GM06990 (cell line): ENCODE data around the gene MICAL2.

Experiments used
- DNase-seq: peaks from one replicate; pipeline ENCODE4 v3.0.0-alpha.2; 2011; ENCODE audit not compliant: insufficient read length; ENCODE audit errors: extremely low read depth
- H3K27me3 ChIP-seq: replicated peaks from 2 replicates; pipeline ENCODE4 v1.6.0; 2011; ENCODE audit warnings: low read length; ENCODE audit not compliant: control insufficient read depth, insufficient read depth
- H3K36me3 ChIP-seq: 2 replicates; pipeline ENCODE4 v1.5.1; 2011; ENCODE audit warnings: low read length; ENCODE audit not compliant: control insufficient read depth, insufficient read depth
- H3K4me3 ChIP-seq: replicated peaks from 2 replicates; pipeline ENCODE4 v1.5.1; 2011; ENCODE audit warnings: low read depth, mild to moderate bottlenecking, control low read depth, low read length
- TF ChIP-seq, protein P1 (sequence below): IDR thresholded peaks from 2 replicates; pipeline ENCODE4 v1.5.1; 2011; ENCODE audit warnings: low read length, control low read depth, mild to moderate bottlenecking, inconsistent platforms; ENCODE audit not compliant: insufficient read depth, poor library complexity, severe bottlenecking

MICAL2 gene

DNA sequence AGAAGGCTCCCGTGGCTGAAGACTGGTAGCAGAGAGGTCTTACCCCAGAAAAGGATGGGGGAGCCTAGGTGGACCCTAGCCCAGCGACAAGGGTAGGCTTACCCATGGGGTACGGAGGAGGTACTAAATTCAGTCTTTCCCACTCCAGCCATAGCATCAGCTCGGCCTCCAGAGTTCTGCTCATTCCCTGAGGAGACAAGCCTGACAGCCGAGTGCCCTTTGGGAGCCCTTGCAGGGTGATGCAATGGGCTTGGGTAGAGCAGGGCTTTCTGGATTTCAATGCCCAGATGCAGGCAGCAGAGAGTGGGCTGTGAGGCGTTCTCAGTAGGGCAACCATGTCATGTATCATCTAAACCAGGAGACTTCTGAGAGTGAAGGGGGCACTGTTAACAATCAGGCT, 124.7 kb downstream of the MICAL2 start:
- TF ChIP-seq, protein P1, sequence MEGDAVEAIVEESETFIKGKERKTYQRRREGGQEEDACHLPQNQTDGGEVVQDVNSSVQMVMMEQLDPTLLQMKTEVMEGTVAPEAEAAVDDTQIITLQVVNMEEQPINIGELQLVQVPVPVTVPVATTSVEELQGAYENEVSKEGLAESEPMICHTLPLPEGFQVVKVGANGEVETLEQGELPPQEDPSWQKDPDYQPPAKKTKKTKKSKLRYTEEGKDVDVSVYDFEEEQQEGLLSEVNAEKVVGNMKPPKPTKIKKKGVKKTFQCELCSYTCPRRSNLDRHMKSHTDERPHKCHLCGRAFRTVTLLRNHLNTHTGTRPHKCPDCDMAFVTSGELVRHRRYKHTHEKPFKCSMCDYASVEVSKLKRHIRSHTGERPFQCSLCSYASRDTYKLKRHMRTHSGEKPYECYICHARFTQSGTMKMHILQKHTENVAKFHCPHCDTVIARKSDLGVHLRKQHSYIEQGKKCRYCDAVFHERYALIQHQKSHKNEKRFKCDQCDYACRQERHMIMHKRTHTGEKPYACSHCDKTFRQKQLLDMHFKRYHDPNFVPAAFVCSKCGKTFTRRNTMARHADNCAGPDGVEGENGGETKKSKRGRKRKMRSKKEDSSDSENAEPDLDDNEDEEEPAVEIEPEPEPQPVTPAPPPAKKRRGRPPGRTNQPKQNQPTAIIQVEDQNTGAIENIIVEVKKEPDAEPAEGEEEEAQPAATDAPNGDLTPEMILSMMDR: no peak
- H3K27me3 ChIP-seq: no peaks in the 10 kb centered on the region
- no peaks in the 10 kb centered on the region for H3K36me3 ChIP-seq
- H3K4me3 ChIP-seq: no peak overlapping the region
- no peak for DNase-seq

DNA sequence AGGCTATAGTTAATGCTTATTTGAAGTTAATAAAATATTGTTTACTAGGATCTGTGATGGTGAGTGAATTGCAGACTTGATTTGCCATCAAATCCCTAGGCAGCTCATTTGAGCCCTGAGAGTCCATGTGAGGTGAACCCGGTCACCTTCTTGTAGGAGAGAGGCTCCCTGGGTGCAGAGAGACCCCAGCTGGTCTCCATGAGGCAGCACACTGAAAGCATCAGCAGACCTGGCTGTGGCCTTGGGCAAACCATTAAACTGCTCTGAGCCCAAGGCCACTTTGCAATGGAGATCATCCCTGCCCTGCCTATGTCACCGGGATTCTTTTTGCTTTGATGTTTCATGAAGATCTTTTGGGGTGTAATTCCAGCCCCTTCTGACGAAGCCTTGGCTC, 125.2 kb downstream of the MICAL2 start:
- DNase-seq: no peak
- TF ChIP-seq, protein P1: no peak
- H3K36me3 ChIP-seq: no peaks in the 10 kb centered on the region
- no peak overlapping the region for H3K4me3 ChIP-seq
- H3K27me3 ChIP-seq: no peaks in the 10 kb centered on the region

DNA sequence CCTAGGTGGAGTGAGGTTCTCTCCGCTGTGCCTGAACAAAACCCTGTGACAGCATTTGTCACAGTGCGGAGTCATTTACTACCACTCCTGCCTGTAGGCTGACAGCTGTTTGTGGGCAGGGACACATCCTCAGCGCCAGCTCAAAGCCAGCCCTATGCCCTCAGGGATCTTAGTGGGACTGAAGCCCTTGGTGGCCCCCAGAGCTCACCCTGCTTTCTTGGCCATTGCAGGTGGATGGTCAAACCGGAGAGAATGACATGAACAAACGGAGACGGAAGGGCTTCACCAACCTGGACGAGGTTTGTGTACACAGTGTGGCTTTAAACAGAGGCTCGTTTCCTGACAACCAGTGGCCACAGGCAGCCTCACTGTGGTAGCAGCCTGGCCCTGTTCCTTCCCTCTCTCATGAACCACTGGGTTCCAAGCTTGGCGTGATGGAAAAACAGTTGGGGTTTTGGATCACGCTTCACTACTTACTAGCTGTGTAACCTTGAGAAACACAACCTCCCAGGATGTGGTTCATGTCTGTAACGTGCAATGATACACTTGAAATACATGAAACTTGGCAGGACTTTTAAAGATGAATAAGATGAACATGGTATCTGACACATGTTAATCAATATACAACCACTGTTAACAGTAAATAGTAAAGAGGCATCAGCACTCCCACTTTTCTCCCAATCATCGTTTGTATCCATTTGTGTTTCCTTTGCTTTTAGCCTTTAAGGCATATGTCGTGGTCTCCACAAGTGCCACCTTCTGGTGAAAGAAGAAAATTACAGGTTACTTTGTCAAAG, 125.8 kb downstream of the MICAL2 start:
- Histone ChIP-seq H3K36me3 (no peaks in the 10 kb centered on the region), H3K27me3 (no peaks in the 10 kb centered on the region), H3K4me3 (no peak overlapping the region)
- TF ChIP-seq, protein P1: peak; percentile 61
- no peak for DNase-seq

DNA sequence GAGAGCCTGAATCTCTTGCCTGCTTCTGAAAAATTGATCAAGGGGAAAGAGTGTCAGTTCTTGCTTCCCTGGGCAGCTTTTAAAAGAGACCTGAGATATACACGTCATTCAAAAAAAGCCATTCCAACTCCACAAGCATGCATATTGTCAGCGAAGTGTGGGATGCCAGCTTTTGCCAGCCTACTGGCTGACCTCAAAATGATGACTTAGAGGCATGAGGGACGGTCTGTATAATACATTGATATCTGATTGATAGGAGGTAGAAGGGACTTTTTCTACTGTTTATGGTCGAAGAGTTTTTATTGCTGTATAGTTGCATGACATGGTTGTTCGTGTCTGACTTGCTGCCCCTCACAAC, 126.3 kb downstream of the MICAL2 start:
- Histone ChIP-seq H3K36me3 (no peaks in the 10 kb centered on the region), H3K4me3 (no peak overlapping the region), H3K27me3 (no peaks in the 10 kb centered on the region)
- TF ChIP-seq, protein P1: no peak
- DNase-seq: no peak

DNA sequence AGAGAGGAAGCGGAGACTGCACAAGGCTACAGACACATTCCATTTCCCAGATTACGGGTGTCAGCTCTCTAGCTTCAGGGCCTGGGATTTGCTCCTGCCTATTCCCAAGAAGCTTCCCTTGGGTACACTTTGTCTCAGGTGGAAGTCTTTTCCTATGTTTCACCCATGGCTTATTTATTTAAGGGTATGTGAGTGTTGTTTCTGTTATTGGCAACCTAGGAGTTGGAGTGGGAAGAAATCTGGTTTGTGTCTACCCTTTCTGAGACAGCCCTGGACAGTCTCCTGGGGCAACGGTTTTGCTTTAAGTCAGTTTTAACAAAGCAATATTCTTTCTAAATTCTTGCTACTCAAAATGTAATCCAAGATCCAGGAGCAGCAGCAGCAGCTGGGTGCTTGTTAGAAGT, 127.0 kb downstream of the MICAL2 start:
- DNase-seq: no peak
- Histone ChIP-seq H3K27me3 (no peaks in the 10 kb centered on the region), H3K4me3 (no peak overlapping the region), H3K36me3 (no peaks in the 10 kb centered on the region)
- TF ChIP-seq, protein P1: no peak

DNA sequence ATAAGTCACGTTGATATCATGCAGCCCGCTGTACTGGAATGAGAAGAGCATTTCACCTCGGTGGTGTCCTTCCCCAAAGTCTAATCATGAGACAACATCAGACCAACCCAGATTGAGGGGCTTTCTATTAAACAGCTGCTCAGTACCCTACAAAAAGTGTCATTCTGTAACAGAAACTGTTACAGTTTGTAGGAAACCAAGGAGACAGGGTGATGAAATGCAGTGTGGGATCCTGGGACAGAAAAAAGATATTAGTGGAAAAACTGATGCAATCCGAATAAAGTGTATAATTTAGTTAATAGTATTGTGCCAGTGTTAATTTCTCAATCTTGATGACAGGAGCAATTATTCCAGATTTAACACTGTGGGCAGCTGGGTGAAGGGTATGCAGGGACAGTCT, 128.0 kb downstream of the MICAL2 start:
- Histone ChIP-seq H3K4me3 (no peak overlapping the region), H3K27me3 (no peaks in the 10 kb centered on the region), H3K36me3 (no peaks in the 10 kb centered on the region)
- TF ChIP-seq, protein P1: no peak
- no peak for DNase-seq
